WTC11 (cell line): Measurements from ENCODE around the gene GFPT2. TPM values are rescaled to one million over a fixed set of nuclear protein-coding genes. Genes with fewer than 3 reads are reported as not detected.

ENCODE experiments used
- ATAC-seq: fragments of 200-7000 bp; cut with Tn5 transposase; 2 replicates; pipeline ENCODE4 v1.10.0; 2021; ENCODE audit warnings: mild to moderate bottlenecking, moderate library complexity
- CTCF ChIA-PET: fragments of 300-600 bp; sonication (Branson Sonifier 250); formaldehyde crosslinking; loops from one replicate; lab custom pipeline; 2021; ENCODE audit warnings: antibody characterized with exemption; lab: Charles Lee
- POLR2A ChIA-PET: fragments of 350-600 bp; sonication (Branson Sonifier 250); formaldehyde crosslinking; loops from one replicate; lab custom pipeline; 2021; ENCODE audit warnings: antibody characterized with exemption; lab: Charles Lee
- DNase-seq: peaks from one replicate; pipeline ENCODE4 v3.0.0; 2021; ENCODE audit warnings: low spot score
- H3K27ac Mint-ChIP-seq: 2 replicates; pipeline ENCODE4 v1.8.0; 2021; ENCODE audit warnings: mixed read lengths
- H3K27me3 Mint-ChIP-seq: 2 replicates; pipeline ENCODE4 v1.8.0; 2021; ENCODE audit warnings: low read depth, mild to moderate bottlenecking, moderate library complexity, mixed read lengths
- H3K36me3 Mint-ChIP-seq: 2 replicates; pipeline ENCODE4 v1.8.0; 2021; ENCODE audit warnings: mixed read lengths
- H3K4me1 Mint-ChIP-seq: 2 replicates; pipeline ENCODE4 v1.8.0; 2022; ENCODE audit warnings: mixed read lengths
- H3K4me3 Mint-ChIP-seq: 2 replicates; pipeline ENCODE4 v1.8.0; 2021; ENCODE audit warnings: mild to moderate bottlenecking, moderate library complexity, mixed read lengths
- H3K9me3 Mint-ChIP-seq: 2 replicates; pipeline ENCODE4 v1.8.0; 2021; ENCODE audit warnings: mixed read lengths
- ARID4B ChIP-seq: sonication (generic); formaldehyde crosslinking; IDR thresholded peaks from 2 replicates; pipeline ENCODE4 v1.8.0; 2023; ENCODE audit warnings: missing genetic modification reagents, mild to moderate bottlenecking, borderline replicate concordance
- ATF2 ChIP-seq: sonication (generic); formaldehyde crosslinking; IDR thresholded peaks from 2 replicates; pipeline ENCODE4 v1.8.1; 2022; ENCODE audit warnings: low read depth, missing genetic modification reagents, borderline replicate concordance
- CBFB ChIP-seq: sonication (generic); formaldehyde crosslinking; IDR thresholded peaks from 2 replicates; pipeline ENCODE4 v1.8.1; 2022; ENCODE audit warnings: mild to moderate bottlenecking, low read depth, missing genetic modification reagents
- CTCF ChIP-seq: fragments of 200-600 bp; IDR thresholded peaks from 2 replicates; pipeline ENCODE4 v1.8.0; 2022; ENCODE audit warnings: antibody characterized with exemption
- E2F1 ChIP-seq: sonication (generic); formaldehyde crosslinking; IDR thresholded peaks from 2 replicates; pipeline ENCODE4 v1.8.0; 2022; ENCODE audit warnings: mild to moderate bottlenecking, missing genetic modification reagents
- ELF4 ChIP-seq: sonication (generic); formaldehyde crosslinking; IDR thresholded peaks from 2 replicates; pipeline ENCODE4 v1.8.1; 2022; ENCODE audit warnings: low read depth, mild to moderate bottlenecking, moderate library complexity, missing genetic modification reagents
- FOXJ3 ChIP-seq: sonication (generic); formaldehyde crosslinking; IDR thresholded peaks from 2 replicates; pipeline ENCODE4 v1.9.0; 2021; ENCODE audit warnings: missing genetic modification reagents, mild to moderate bottlenecking, borderline replicate concordance
- FOXK1 ChIP-seq: sonication (generic); formaldehyde crosslinking; IDR thresholded peaks from 2 replicates; pipeline ENCODE4 v1.8.0; 2022; ENCODE audit warnings: mild to moderate bottlenecking, moderate library complexity, missing genetic modification reagents
- GABPB1 ChIP-seq: sonication (generic); formaldehyde crosslinking; IDR thresholded peaks from 2 replicates; pipeline ENCODE4 v1.8.1; 2023; ENCODE audit warnings: mild to moderate bottlenecking, missing genetic modification reagents
- GRHL2 ChIP-seq: fragments of 250-450 bp; sonication (Bioruptor Pico); IDR thresholded peaks from 2 replicates; pipeline ENCODE4 v1.8.0; 2022; ENCODE audit warnings: mild to moderate bottlenecking, moderate library complexity; ENCODE audit not compliant: insufficient replicate concordance, severe bottlenecking
- JAZF1 ChIP-seq: fragments of 250-450 bp; sonication (Bioruptor Pico); IDR thresholded peaks from 2 replicates; pipeline ENCODE4 v1.9.0; 2021; ENCODE audit warnings: moderate library complexity, mild to moderate bottlenecking, inconsistent platforms
- MYBL2 ChIP-seq: sonication (generic); formaldehyde crosslinking; IDR thresholded peaks from 2 replicates; pipeline ENCODE4 v1.8.1; 2023; ENCODE audit warnings: mild to moderate bottlenecking, moderate library complexity, missing genetic modification reagents
- NR2C2 ChIP-seq: sonication (generic); formaldehyde crosslinking; IDR thresholded peaks from 2 replicates; pipeline ENCODE4 v1.8.0; 2022; ENCODE audit warnings: mild to moderate bottlenecking, missing genetic modification reagents
- OVOL2 ChIP-seq: fragments of 250-450 bp; sonication (Bioruptor Pico); IDR thresholded peaks from 2 replicates; pipeline ENCODE4 v1.9.0; 2021; ENCODE audit warnings: mild to moderate bottlenecking, borderline replicate concordance
- SOX15 ChIP-seq: fragments of 250-450 bp; sonication (Bioruptor Pico); IDR thresholded peaks from 2 replicates; pipeline ENCODE4 v1.9.0; 2021; ENCODE audit warnings: mild to moderate bottlenecking
- TEAD1 ChIP-seq: sonication (generic); formaldehyde crosslinking; IDR thresholded peaks from 2 replicates; pipeline ENCODE4 v1.8.0; 2022; ENCODE audit warnings: mild to moderate bottlenecking, missing genetic modification reagents
- ZNF121 ChIP-seq: sonication (generic); formaldehyde crosslinking; IDR thresholded peaks from 2 replicates; pipeline ENCODE4 v1.8.0; 2023; ENCODE audit warnings: missing genetic modification reagents
- ZNF232 ChIP-seq: sonication (generic); formaldehyde crosslinking; IDR thresholded peaks from 2 replicates; pipeline ENCODE4 v1.8.0; 2022; ENCODE audit warnings: mild to moderate bottlenecking, missing genetic modification reagents
- ZNF281 ChIP-seq: sonication (generic); formaldehyde crosslinking; IDR thresholded peaks from 2 replicates; pipeline ENCODE4 v1.8.0; 2023; ENCODE audit warnings: mild to moderate bottlenecking, missing genetic modification reagents
- ZNF317 ChIP-seq: sonication (generic); formaldehyde crosslinking; IDR thresholded peaks from 2 replicates; pipeline ENCODE4 v1.8.1; 2023; ENCODE audit warnings: low read depth, mild to moderate bottlenecking, moderate library complexity, missing genetic modification reagents, borderline replicate concordance
- ZNF416 ChIP-seq: fragments of 250-450 bp; sonication (Bioruptor Pico); IDR thresholded peaks from 2 replicates; pipeline ENCODE4 v1.9.0; 2021; ENCODE audit warnings: mild to moderate bottlenecking, inconsistent platforms
- ZNF425 ChIP-seq: fragments of 250-450 bp; sonication (Bioruptor Pico); conservative IDR thresholded peaks from 2 replicates; pipeline ENCODE4 v1.9.0; 2021; ENCODE audit warnings: mild to moderate bottlenecking
- total RNA-seq: library from RNA; stranded (reverse); gene quantifications from 3 replicates; pipeline ENCODE4 v1.2.3, GENCODE V29; 2021

Gene GFPT2
- total RNA-seq, 1 experiment from 2014 or later = 124 TPM

GRCh38 chr5:180283026-180283615 is 70.0 kb downstream of the GFPT2 start:
- no peaks in the 10 kb centered on the region for H3K27me3 Mint-ChIP-seq
- H3K4me1 Mint-ChIP-seq = peaks cover 18% of the 10 kb centered on the region
- no peaks in the 10 kb centered on the region for H3K9me3 Mint-ChIP-seq
- H3K27ac Mint-ChIP-seq = 0 out of 2 replicates have a peak overlapping the region, but pooled peaks have one; percentile 19
- DNase-seq (no peak), ATAC-seq (no peak)
- POLR2A ChIA-PET = no interaction called here
- H3K36me3 Mint-ChIP-seq = peaks cover 39% of the 10 kb centered on the region
- TF ChIP-seq ATF2 (CRISPR knock-in tag) = no peak
- no peak for TF ChIP-seq FOXK1
- TF ChIP-seq NR2C2 = no peak
- no peak for TF ChIP-seq TEAD1 (CRISPR knock-in tag)
- no peak for TF ChIP-seq GABPB1 (CRISPR knock-in tag)
- TF ChIP-seq E2F1 (CRISPR knock-in tag) = no peak
- TF ChIP-seq GRHL2 (CRISPR knock-in tag) = no peak
- no peak for TF ChIP-seq ARID4B (CRISPR knock-in tag)
- TF ChIP-seq FOXJ3 (CRISPR knock-in tag) = no peak
- no peak for TF ChIP-seq JAZF1 (CRISPR knock-in tag)
- no peak for TF ChIP-seq SOX15 (CRISPR knock-in tag)
- no peak for TF ChIP-seq ZNF416 (CRISPR knock-in tag)
- TF ChIP-seq ZNF317 (CRISPR knock-in tag) = no peak
- TF ChIP-seq, all 79 proteins: peak for 0
- CTCF ChIA-PET = interaction anchor here (0.6 to 2.0 kb wide), 2 partner anchors 32 to 193 kb away, joined by 3 to 7 read pairs; no protein-coding TSS in a partner anchor
- no peak overlapping the region for H3K4me3 Mint-ChIP-seq

- CTCF ChIA-PET = interaction anchor here (0.6 to 1.6 kb wide), 4 partner anchors 10 to 192 kb away, joined by 3 to 6 read pairs (median 3); partner anchors contain the start of gene RASGEF1C
- Mint-ChIP-seq H3K4me1 (peaks cover 11% of the 10 kb centered on the region), H3K4me3 (no peak overlapping the region), H3K9me3 (no peaks in the 10 kb centered on the region), H3K27me3 (no peaks in the 10 kb centered on the region), H3K27ac (peak overlapping the region; percentile 7), H3K36me3 (peaks cover 45% of the 10 kb centered on the region)
- POLR2A ChIA-PET = no interaction called here
- ATAC-seq = no peak
- no peak for DNase-seq
- no peak for TF ChIP-seq ZNF232 (CRISPR knock-in tag)
- TF ChIP-seq CTCF = no peak
- TF ChIP-seq ELF4 = no peak
- TF ChIP-seq ZNF121 (CRISPR knock-in tag) = no peak
- TF ChIP-seq ZNF425 = no peak
- TF ChIP-seq MYBL2 (CRISPR knock-in tag) = no peak
- TF ChIP-seq CBFB (CRISPR knock-in tag) = no peak
- no peak for TF ChIP-seq ZNF281 (CRISPR knock-in tag)
- no peak for TF ChIP-seq OVOL2
- no peak for TF ChIP-seq FOXJ3 (CRISPR knock-in tag)
Observed at GRCh38 chr5:180282281-180282680, 70.9 kb downstream of the GFPT2 start.
